AG10803 (cell line): ENCODE results near the gene ADGRA1.

Source experiments
- DNase-seq: peaks from one replicate; pipeline ENCODE4 v3.0.0; 2010; ENCODE audit warnings: low read depth
- H3K4me3 ChIP-seq: 2 replicates; pipeline ENCODE4 v1.5.1; 2011; ENCODE audit warnings: mild to moderate bottlenecking, low read length, control low read depth
- CTCF ChIP-seq: conservative IDR thresholded peaks from 2 replicates; pipeline ENCODE4 v1.5.1; 2011; ENCODE audit warnings: mild to moderate bottlenecking, low read length, control low read depth, inconsistent platforms

Gene ADGRA1

GRCh38 chr10:133084491-133084890, 3.2 kb upstream of the ADGRA1 start:
- TF ChIP-seq CTCF, result no peak
- no peak overlapping the region for H3K4me3 ChIP-seq
- no peak for DNase-seq

- no peak overlapping the region for H3K4me3 ChIP-seq
Measured at GRCh38 chr10:133085251-133086125, 2.2 kb upstream of the ADGRA1 start.

GRCh38 chr10:133086247-133086646, 1.5 kb upstream of the ADGRA1 start:
- DNase-seq, result no peak
- TF ChIP-seq CTCF, result no peak
- H3K4me3 ChIP-seq, result no peak overlapping the region

More at GRCh38 chr10:133085251-133086125, 2.2 kb upstream of the ADGRA1 start:
- no peak for TF ChIP-seq CTCF
- DNase-seq, result no peak

GRCh38 chr10:133087045-133087678, 562 bp upstream of the ADGRA1 start:
- DNase-seq, result no peak
- no peak overlapping the region for H3K4me3 ChIP-seq

GRCh38 chr10:133088179-133088955, 643 bp downstream of the ADGRA1 start:
- H3K4me3 ChIP-seq, result no peak overlapping the region
- no peak for TF ChIP-seq CTCF
- DNase-seq, result no peak

More at GRCh38 chr10:133087045-133087678, 562 bp upstream of the ADGRA1 start:
- no peak for TF ChIP-seq CTCF

GRCh38 chr10:133088956-133089800, 1.5 kb downstream of the ADGRA1 start:
- DNase-seq, result no peak
- no peak for TF ChIP-seq CTCF
- no peak overlapping the region for H3K4me3 ChIP-seq
